Fibroblast of lung (primary cell): ENCODE results near the gene OTUD3. TPM values are rescaled to one million over a fixed set of nuclear protein-coding genes. Genes with fewer than 3 reads are reported as not detected.

Experiments used
- DNase-seq, 2 donors: peaks; one replicate each; pipeline versions ENCODE4 v3.0.0 to v3.0.0-alpha.2; 2010; ENCODE audit warnings: low read depth in 2 of 2
- H2AFZ ChIP-seq: 2 replicates; pipeline ENCODE4 v1.5.1; 2012; ENCODE audit warnings: low read length, control low read depth, inconsistent platforms
- H3K27ac ChIP-seq: 2 replicates; pipeline ENCODE4 v1.5.1; 2011; ENCODE audit warnings: low read length, control low read depth; ENCODE audit not compliant: insufficient read depth
- H3K27me3 ChIP-seq: 2 replicates; pipeline ENCODE4 v1.5.1; 2011; ENCODE audit warnings: mild to moderate bottlenecking, low read length; ENCODE audit not compliant: control insufficient read depth, insufficient read depth
- H3K36me3 ChIP-seq: 2 replicates; pipeline ENCODE4 v1.5.1; 2011; ENCODE audit warnings: low read length; ENCODE audit not compliant: control insufficient read depth, insufficient read depth
- H3K4me1 ChIP-seq: 2 replicates; pipeline ENCODE4 v1.5.1; 2011; ENCODE audit warnings: low read length; ENCODE audit not compliant: control insufficient read depth, insufficient read depth; ENCODE audit errors: extremely low read depth
- H3K4me2 ChIP-seq: 2 replicates; pipeline ENCODE4 v1.5.1; 2011; ENCODE audit warnings: low read length, control low read depth; ENCODE audit not compliant: insufficient read depth; ENCODE audit errors: extremely low read depth
- H3K4me3 ChIP-seq, 4 experiments: fragments of 200-600 bp in 1 of 4; sonication (generic) in 1 of 4; replicated peaks in 1 of 4; 2 replicates each; pipeline ENCODE4 v1.5.1; 2011 to 2016; ENCODE audit warnings: low read length in 4 of 4, low read depth in 3 of 4, mild to moderate bottlenecking in 3 of 4, control low read depth in 2 of 4, inconsistent platforms in 1 of 4, mixed read lengths in 1 of 4; ENCODE audit not compliant: insufficient read depth in 1 of 4; ENCODE audit errors: control extremely low read depth in 1 of 4
- H3K79me2 ChIP-seq: 2 replicates; pipeline ENCODE4 v1.5.1; 2012; ENCODE audit warnings: mild to moderate bottlenecking, low read length, inconsistent platforms; ENCODE audit not compliant: control insufficient read depth, insufficient read depth
- H3K9ac ChIP-seq: 2 replicates; pipeline ENCODE4 v1.5.1; 2011; ENCODE audit warnings: mild to moderate bottlenecking, low read length, control low read depth; ENCODE audit not compliant: insufficient read depth
- H3K9me3 ChIP-seq: 2 replicates; pipeline ENCODE4 v1.5.1; 2012; ENCODE audit warnings: low read depth, low read length; ENCODE audit not compliant: control insufficient read depth, insufficient read depth
- H4K20me1 ChIP-seq: 2 replicates; pipeline ENCODE4 v1.5.1; 2011; ENCODE audit warnings: low read length; ENCODE audit not compliant: control insufficient read depth, insufficient read depth; ENCODE audit errors: extremely low read depth
- EZH2 ChIP-seq: IDR thresholded peaks from 2 replicates; pipeline ENCODE4 v1.5.1; 2012; ENCODE audit warnings: low read length, control low read depth, mild to moderate bottlenecking; ENCODE audit errors: missing control alignments
- polyA plus RNA-seq, 2 donors: library from polyadenylated mRNA; depleted of rRNA in 1 of 2; stranded (reverse) in 1 of 2; unstranded in 1 of 2; fragments of >200 nt; gene quantifications; 2 replicates each; pipeline ENCODE4 v1.2.1, GENCODE V29; 2011 to 2012; ENCODE audit warnings: missing spikeins in 1 of 2
- total RNA-seq: library from RNA; depleted of rRNA; stranded (reverse); fragments of >200 nt; gene quantifications from 2 replicates; pipeline ENCODE4 v1.2.1, GENCODE V29; 2014
- TF ChIP-seq, protein P1 (sequence below), 2 donors: IDR thresholded peaks in 1 of 2; conservative IDR thresholded peaks in 1 of 2; 1 replicate in 1 of 2; 2 replicates in 1 of 2; pipeline ENCODE4 v1.5.1; 2011 to 2012; ENCODE audit warnings: low read length in 2 of 2, control low read depth in 1 of 2, inconsistent platforms in 1 of 2, low read depth in 1 of 2, mild to moderate bottlenecking in 1 of 2

OTUD3 gene
- total and polyA plus RNA-seq, 2 donors (not counting 1 experiment from before 2014, with no cell fraction given), result 3.0 to 5.0 TPM

DNA sequence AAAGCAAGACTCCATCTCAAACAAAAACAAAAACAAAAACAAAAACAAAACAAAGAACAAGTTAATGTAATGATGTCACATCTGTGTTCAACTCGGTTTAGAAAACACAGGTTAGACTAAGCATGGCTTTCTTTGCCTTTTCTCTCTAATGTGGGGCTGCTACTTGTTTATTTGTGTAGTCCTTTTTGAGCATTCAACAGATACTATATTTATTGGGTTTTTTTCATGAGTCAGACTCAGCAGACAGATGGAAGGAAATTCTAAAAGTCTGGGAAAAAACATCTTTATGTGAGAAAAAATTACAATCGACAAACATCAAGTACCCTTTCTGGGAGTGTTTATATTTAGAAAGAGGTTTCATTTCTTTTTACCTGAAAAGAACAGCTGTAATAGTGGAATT, 22.3 kb upstream of the OTUD3 start:
- no peak for TF ChIP-seq EZH2
- TF ChIP-seq, protein P1, sequence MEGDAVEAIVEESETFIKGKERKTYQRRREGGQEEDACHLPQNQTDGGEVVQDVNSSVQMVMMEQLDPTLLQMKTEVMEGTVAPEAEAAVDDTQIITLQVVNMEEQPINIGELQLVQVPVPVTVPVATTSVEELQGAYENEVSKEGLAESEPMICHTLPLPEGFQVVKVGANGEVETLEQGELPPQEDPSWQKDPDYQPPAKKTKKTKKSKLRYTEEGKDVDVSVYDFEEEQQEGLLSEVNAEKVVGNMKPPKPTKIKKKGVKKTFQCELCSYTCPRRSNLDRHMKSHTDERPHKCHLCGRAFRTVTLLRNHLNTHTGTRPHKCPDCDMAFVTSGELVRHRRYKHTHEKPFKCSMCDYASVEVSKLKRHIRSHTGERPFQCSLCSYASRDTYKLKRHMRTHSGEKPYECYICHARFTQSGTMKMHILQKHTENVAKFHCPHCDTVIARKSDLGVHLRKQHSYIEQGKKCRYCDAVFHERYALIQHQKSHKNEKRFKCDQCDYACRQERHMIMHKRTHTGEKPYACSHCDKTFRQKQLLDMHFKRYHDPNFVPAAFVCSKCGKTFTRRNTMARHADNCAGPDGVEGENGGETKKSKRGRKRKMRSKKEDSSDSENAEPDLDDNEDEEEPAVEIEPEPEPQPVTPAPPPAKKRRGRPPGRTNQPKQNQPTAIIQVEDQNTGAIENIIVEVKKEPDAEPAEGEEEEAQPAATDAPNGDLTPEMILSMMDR (conservative IDR thresholded peaks at IDR 0.05 in 1 of 2, IDR thresholded peaks at IDR 0.05 in 1 of 2; ENCODE audit: low read depth in 1 of 2, low read length in 2 of 2), result no peak
- DNase-seq, result no peak
- H3K27ac ChIP-seq, result no peak overlapping the region
- no peaks in the 10 kb centered on the region for H4K20me1 ChIP-seq
- H3K4me1 ChIP-seq, result no peaks in the 10 kb centered on the region
- no peak overlapping the region for H3K4me3 ChIP-seq
- no peaks in the 10 kb centered on the region for H3K79me2 ChIP-seq
- H3K4me2 ChIP-seq, result no peak overlapping the region
- no peak overlapping the region for H2AFZ ChIP-seq
- H3K9me3 ChIP-seq, result no peaks in the 10 kb centered on the region
- H3K36me3 ChIP-seq, result no peaks in the 10 kb centered on the region
- H3K27me3 ChIP-seq, result no peaks in the 10 kb centered on the region
- no peak overlapping the region for H3K9ac ChIP-seq

DNA sequence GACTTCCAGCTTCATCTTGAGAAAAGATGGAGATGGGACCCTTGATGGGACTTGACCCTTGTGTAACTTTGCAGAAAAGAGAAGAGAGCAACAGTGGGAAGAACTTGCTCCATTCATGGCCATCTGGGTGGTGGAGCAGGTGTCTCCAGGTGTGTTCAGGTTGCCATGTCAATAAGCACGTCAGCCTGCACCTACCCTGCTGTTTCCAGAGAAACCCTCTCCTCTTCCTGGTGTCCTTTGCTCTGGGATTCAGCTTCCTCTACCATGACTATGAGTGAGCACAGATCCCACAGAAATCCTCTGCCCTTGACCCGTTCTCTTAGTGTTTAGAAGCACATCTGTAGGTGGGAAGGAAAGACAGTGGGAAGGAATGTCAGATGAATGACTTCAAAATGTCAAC, 21.8 kb upstream of the OTUD3 start:
- Histone ChIP-seq H3K9me3 (no peaks in the 10 kb centered on the region), H3K4me1 (no peaks in the 10 kb centered on the region), H2AFZ (no peak overlapping the region)

DNA sequence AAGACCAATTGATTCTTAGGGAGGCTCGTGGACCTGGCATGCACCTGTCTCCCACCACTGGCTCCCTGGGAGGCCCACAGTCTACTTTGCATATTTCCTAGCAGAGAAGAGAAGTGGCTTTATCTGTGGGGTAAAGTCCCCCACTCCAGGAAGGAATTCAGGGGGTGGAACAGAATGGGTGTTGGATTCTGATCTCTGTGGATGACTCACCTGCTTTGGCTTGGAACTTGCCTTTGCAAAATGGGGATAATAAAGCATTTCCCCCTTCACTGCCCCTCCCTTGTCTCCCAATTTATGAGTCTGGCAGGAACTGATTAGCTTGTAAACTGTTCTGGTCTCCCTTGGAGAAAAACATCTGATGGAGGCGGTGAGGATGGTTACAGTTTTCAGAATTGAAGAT, 21.2 kb upstream of the OTUD3 start:
- Histone ChIP-seq H2AFZ (no peak overlapping the region), H3K9me3 (no peaks in the 10 kb centered on the region), H4K20me1 (no peaks in the 10 kb centered on the region), H3K79me2 (no peaks in the 10 kb centered on the region), H3K27me3 (no peaks in the 10 kb centered on the region), H3K4me2 (no peak overlapping the region), H3K4me1 (no peaks in the 10 kb centered on the region), H3K36me3 (no peaks in the 10 kb centered on the region), H3K4me3 (no peak overlapping the region), H3K9ac (no peak overlapping the region), H3K27ac (no peak overlapping the region)
- DNase-seq, result peak in 1 of 2 donors; percentile 78
- TF ChIP-seq EZH2, result no peak
- TF ChIP-seq, protein P1 (conservative IDR thresholded peaks at IDR 0.05 in 1 of 2, IDR thresholded peaks at IDR 0.05 in 1 of 2; ENCODE audit: low read depth in 1 of 2, low read length in 2 of 2), result no peak

More for the DNA sequence above, 21.8 kb upstream of the OTUD3 start:
- Histone ChIP-seq H3K4me3 (no peak overlapping the region), H3K36me3 (no peaks in the 10 kb centered on the region), H3K27me3 (no peaks in the 10 kb centered on the region), H3K9ac (no peak overlapping the region), H3K79me2 (no peaks in the 10 kb centered on the region), H3K27ac (no peak overlapping the region), H4K20me1 (no peaks in the 10 kb centered on the region), H3K4me2 (no peak overlapping the region)
- TF ChIP-seq EZH2, result no peak
- no peak for DNase-seq
